GM18526 (cell line): ENCODE results near the gene RALA.

Source experiments
- POLR2A ChIP-seq: IDR thresholded peaks from 3 replicates; pipeline ENCODE4 v1.6.1; 2011; ENCODE audit not compliant: insufficient read length; ENCODE audit errors: extremely low read depth

The RALA gene, protein sequence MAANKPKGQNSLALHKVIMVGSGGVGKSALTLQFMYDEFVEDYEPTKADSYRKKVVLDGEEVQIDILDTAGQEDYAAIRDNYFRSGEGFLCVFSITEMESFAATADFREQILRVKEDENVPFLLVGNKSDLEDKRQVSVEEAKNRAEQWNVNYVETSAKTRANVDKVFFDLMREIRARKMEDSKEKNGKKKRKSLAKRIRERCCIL

DNA sequence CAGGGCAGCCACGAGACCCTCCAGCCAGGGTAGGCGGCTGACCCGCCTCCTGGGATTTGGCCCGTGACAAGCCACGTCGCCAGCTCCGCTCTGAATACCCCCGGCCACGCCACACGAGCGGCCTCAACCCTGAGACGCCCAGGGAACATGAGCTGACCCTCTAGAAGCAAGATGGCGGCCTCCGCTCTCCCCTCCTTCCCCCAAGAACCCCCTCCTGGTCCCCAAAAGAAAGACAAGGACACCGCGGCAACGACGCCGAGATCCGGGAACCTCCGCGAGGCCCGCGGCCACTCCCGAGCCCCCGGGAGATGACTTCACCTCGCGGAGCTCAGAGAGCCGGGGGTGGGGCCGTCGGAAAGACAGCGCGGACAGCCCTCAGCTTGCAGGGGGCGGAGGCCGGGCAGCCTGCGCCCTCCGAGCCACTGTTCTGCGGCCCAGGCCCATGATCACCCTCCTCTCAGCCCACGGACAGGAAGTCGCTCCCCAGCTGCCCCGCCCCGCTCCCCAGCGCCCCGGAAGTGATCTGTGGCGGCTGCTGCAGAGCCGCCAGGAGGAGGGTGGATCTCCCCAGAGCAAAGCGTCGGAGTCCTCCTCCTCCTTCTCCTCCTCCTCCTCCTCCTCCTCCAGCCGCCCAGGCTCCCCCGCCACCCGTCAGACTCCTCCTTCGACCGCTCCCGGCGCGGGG, at the start of gene RALA:
RALA (plus strand) TSS at position 526 of the 685 bp plus-strand sequence. CDS start 63,096 bp downstream, outside the sequence.
- TF ChIP-seq POLR2A: peak; percentile 86

DNA sequence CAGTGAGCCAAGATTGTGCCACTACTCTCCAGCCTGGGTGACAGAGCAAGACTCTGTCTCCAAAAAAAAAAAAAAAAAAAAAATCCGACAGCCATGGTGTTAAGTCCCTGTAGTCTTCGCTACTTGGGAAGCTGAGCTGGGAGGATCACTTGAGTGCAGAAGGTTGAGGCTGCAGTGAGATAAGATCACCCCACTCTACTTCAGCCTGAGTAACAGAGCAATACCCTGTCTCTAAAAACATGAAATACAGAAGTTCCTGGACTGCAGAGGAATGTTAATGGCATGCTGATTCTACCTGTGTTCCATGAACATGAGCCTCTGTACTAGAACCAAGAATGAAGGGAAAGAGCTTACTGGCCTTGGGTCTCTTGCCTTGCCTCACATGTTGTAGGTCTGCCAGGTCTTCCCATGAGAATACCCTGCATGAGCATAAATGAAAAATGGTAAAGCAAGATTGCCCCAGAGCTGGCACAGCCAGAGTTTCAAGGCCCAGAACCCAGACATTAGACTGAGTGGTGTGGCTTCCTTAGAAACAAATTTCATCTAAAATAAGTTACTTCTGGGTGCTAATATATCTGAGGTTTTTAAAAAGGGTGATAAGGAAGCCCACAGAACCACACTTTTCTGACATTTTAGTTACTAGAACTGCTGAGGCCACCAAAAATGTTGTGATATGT, 48.6 kb upstream of the RALA start:
- TF ChIP-seq POLR2A: no peak

DNA sequence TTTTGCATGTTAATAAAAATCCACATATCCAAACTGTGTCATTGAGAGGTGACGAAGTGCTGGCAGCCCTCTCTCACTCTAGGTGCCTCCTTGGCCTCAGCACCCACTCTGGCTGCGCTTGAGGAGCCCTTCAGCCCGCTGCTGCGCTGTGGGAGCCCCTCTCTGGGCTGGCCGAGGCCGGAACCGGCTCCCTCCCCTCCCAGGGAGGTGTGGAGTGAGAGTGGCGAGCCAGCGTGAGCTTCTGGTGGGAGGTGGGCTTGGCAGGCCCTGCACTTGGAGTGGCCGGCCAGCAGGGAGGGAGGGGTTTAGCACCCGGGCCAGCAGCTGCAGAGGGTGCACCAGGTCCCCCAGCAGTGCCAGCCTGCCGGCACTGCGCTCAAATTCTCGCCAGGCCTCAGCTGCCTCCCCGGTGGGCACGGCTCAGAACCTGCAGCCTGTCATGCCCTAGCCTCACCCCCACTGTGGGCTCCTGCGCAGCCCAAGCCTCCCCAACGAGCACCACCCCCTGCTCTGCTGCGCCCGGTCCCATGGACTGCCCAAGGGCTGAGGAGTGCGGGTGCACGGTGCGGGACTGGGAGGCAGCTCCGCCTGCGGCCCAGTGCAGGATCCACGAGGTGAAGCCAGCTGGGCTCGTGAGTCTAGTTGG, 46.0 kb upstream of the RALA start:
- TF ChIP-seq POLR2A: no peak

DNA sequence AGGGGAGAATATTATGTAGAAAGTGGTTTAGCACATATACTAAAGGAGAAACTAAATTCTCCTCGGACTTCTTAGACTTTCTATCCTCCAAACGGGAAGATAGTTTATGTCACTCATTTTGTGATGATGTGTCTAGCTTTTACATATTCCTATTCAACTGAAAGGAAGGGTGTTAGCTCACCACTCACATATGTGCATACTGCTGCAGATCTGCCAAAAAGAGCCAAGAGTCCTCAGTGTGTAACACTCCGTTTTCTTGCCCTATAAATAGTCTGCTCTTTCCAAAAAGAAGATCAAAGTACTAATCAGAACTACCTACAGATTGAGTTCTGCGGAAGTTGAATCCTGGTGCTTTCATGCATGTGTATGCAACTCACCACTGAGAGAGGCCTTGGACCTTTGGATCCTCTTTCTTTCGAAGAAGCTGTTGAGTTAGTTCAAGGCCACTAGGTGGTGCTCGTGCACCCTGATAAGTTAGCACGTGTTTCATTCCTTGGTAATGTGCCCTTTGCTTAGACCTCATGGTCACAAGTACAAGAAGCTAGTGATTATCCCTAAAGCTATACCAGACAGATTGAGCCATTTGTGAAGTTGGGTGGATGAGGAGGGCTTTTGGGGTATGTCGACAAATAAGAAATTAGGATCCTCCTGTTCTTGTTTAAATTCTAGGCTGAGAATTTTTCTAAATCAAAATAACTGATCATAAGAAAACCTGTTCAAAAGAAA, 43.1 kb upstream of the RALA start:
- no peak for TF ChIP-seq POLR2A

DNA sequence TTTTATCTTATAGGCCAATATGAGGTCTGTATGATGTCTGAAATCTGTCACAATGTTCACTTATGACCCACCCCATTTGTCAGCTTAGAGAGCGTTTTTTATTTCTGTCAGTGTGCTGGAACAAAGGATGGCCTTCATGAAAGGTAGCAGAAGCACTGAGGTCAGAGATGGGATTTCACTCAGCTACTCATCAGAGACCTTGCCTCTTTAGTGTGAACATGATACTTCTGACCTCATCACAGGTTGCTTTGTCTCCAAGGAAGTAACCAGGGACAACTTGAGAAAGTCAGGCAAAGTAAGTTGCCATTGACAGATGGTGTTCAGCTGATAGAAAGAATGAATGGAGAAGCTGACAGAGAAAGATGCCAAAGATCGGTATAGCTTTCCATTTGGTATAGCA, 40.8 kb upstream of the RALA start:
- no peak for TF ChIP-seq POLR2A

DNA sequence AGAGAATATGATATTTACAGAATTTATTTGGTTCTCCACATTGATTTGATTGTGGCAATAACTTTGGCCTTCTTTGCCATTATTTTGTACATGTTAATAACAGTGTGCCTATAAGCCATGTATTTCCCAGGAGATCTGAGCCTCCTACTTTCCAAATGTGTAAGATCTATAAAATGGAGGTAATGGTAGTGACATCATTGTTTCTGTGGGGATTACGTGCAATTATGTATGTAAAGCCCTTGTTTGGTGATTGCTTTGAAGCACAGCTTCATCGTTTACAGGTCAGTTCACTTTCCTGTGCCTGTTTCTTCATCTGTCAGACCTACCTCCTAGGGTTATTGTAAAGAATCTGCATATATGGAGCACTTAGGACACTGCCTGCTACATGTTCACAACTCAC, 39.8 kb upstream of the RALA start:
- TF ChIP-seq POLR2A: no peak

DNA sequence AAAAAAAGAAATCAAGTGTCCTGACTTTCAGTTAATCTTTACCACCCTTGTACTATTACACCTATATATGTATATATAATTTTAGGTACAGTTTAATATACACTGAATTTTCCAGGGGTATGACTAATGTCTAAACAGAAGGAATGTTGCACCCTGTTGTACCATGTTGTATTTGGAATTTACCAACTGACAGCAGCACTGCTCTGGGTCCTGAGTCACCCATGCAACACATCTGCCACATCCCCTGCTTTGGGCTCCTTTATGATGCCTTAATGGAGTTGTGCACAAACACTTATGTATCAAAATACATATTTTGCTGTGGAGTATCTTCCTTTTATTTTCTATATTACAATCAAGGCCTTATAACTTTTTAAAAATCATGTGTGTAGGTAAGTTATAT, 36.0 kb upstream of the RALA start:
- no peak for TF ChIP-seq POLR2A

DNA sequence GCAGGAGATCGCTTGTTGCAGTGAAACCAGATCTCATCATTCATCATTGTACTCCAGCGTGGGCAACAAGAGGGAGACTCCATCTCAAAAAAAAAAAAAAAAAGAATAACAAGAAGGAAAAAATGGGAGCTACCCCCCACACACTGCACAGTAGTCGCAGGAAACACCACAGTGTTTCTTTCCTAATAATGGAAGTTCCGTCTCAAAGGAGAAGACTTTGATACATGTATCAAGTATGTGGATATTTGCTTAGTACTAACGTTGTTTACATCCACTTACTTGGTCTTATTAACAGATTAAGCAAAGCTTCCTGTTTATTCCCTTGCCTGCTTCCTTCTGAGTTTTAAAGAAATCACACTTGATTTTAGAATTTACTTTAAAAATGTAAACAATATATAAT, 35.0 kb upstream of the RALA start:
- TF ChIP-seq POLR2A: no peak

DNA sequence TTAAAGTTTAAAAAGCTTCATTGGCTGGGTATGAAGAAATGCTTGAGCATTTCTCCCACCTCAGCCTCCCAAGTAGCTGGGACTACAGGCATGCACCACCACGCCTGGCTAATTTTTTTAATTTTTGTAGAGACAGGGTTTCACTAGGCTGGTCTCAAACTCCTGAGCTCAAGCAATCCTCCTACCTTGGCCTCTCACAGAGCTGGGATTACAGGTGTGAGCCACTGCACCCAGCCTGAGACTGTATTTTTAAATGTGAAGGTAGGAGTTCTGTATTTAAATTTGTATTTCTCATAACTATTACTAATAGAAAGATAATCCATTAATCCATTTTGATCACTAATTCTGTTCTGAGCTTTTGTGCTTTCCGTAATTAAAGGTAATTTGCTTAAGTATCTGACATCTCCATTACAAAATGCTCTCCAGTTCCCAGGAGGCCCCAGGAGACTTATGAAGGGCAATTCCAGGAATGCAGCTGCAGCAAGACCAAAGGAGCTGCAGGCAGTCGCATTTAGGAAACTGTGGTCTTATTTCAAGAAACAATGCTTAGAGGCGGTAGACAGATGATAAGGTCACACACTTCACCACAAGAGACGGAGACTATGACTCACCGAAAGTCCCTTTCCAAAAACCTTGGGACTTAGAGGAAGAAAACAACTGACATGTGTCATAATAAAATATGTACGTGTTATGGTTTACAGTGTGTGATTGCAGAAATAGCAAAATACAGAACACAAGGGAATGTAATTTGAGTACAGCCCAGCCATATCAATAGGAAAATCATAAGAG, 33.9 kb upstream of the RALA start:
- no peak for TF ChIP-seq POLR2A

DNA sequence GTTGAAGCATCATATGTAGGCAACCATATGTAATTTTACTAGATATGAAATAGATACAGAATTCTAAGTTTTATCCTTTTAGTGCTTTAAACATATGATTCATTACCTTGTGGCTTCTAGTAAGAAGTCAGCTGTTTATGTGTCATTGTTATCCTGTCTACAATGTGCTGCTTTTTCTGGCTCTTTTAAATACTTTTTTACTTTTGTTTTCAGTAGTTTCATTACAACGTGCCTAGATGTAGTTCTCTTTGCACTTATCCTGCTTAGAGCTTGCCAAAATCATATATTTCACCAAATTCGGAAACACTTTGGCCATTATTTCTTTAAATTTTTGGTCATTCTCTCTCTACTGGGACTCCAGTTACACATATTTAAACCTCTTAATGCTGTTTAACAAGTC, 30.8 kb upstream of the RALA start:
- TF ChIP-seq POLR2A: no peak

DNA sequence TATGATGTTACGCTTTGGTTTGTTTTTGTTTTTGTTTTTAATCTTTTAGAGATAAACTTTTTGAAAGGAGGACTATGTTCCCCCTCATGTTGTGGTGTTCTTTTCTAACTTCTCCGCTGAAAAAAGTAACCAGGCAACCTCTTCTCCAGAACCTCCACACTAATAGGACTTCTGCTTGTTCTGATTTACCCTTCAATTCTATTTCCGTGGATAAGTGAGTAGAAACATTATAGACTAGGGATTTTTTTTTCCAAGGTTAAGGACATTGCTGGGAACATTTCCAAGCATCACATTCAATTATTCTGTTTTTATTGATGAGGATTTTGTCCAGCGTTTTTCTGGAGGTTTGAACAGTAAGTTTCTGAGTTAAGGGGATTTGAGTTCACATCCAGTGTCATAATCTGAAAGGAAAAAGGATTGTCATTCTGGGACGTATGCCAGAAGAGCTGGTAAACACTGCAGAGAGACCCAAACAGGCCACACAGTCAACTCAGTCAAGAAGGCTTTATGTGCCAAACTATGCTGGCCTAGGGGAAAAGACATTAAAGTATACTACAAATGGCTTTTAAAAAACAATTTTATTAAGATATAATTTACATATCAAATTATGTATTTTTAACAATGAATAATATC, 28.3 kb upstream of the RALA start:
- no peak for TF ChIP-seq POLR2A

DNA sequence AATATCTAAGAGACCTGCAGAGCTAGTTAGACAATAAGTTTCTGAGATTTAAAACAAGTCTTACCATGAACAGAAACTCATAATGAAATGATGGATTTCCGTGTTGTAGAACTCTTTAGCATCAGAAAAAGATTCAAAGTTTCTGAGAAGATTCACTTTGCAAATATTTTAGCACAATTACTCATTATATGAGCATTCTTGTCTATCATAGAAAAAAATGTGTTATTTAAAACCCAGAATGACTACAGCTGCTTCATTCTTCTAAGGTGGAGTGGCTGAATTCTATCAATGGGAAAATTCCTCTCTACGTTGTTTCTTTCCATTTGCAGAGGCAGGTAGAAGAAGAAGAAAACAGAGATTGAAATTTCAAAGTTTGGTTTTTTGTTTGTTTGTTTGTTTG, 21.0 kb upstream of the RALA start:
- no peak for TF ChIP-seq POLR2A

DNA sequence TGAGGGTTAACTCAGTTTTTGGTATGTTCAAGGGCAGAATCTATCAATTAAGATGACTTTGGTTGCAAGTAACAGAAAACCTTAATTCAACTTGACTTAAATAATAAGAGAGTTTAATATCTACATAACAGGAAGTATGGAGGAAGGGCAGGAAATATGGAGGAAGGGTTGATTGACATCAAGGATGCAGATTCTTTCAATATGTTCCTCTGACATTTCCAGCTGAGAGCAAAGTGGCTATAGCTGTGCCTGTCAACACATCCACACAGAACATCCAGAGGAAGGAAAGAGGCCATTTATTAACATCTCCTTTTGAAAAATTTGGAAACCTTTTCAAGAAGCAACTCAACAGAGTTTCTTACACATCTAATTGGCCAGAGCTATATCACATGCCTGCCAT, 19.4 kb upstream of the RALA start:
- no peak for TF ChIP-seq POLR2A

DNA sequence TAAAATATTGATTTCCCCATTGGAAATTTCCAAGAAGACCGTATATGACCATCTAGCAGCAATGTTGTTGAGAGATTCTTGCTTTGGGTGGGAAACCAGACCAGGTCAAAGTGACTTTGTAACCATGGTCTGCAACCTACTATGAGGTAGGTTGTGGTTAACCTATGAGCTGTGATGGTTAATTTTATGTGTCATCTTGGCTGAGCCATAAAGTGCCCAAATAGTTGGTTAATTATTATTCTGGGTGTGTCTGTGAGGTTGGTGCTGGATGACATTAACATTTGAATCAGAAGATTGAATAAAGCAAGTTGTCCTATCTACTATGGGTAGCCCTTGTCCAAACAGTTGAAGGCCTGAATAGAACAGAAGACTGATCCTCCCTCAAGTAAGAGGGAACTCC, 18.3 kb upstream of the RALA start:
- no peak for TF ChIP-seq POLR2A
